Sigmoid colon (tissue), 4 donors: Measurements from ENCODE around the gene CCSER1.

Experiments
- CTCF ChIP-seq, 4 experiments: fragments of 450-650 bp in 3 of 4; fragments of 200-600 bp in 1 of 4; IDR thresholded peaks; one replicate each; pipeline ENCODE4 v1.5.1; 2016 to 2019; ENCODE audit warnings: antibody characterized with exemption in 4 of 4, mild to moderate bottlenecking in 3 of 4, moderate library complexity in 2 of 4
- EP300 ChIP-seq, 4 donors: sonication (generic); formaldehyde crosslinking; IDR thresholded peaks; one replicate each; pipeline ENCODE4 v1.6.1; 2017; ENCODE audit warnings: antibody characterized with exemption in 4 of 4
- POLR2A ChIP-seq, 2 donors: fragments of 450-650 bp; IDR thresholded peaks; one replicate each; pipeline ENCODE4 v1.6.1; 2016; ENCODE audit warnings: antibody characterized with exemption in 2 of 2, mild to moderate bottlenecking in 2 of 2, moderate library complexity in 2 of 2

GRCh38 chr4:90190525-90190924 is 63.3 kb downstream of the CCSER1 start:
- TF ChIP-seq CTCF (IDR thresholded peaks at IDR 0.05) (no peak), POLR2A (IDR thresholded peaks at IDR 0.05) (no peak), EP300 (IDR thresholded peaks at IDR 0.05) (no peak)
